Fibroblast of lung (primary cell): ENCODE results near the gene CEMIP. TPM values are rescaled to one million over a fixed set of nuclear protein-coding genes. Genes with fewer than 3 reads are reported as not detected.

Source experiments
- DNase-seq, 2 donors: peaks; one replicate each; pipeline versions ENCODE4 v3.0.0 to v3.0.0-alpha.2; 2010; ENCODE audit warnings: low read depth in 2 of 2
- H2AFZ ChIP-seq: 2 replicates; pipeline ENCODE4 v1.5.1; 2012; ENCODE audit warnings: low read length, control low read depth, inconsistent platforms
- H3K27ac ChIP-seq: 2 replicates; pipeline ENCODE4 v1.5.1; 2011; ENCODE audit warnings: low read length, control low read depth; ENCODE audit not compliant: insufficient read depth
- H3K27me3 ChIP-seq: 2 replicates; pipeline ENCODE4 v1.5.1; 2011; ENCODE audit warnings: mild to moderate bottlenecking, low read length; ENCODE audit not compliant: control insufficient read depth, insufficient read depth
- H3K36me3 ChIP-seq: 2 replicates; pipeline ENCODE4 v1.5.1; 2011; ENCODE audit warnings: low read length; ENCODE audit not compliant: control insufficient read depth, insufficient read depth
- H3K4me1 ChIP-seq: 2 replicates; pipeline ENCODE4 v1.5.1; 2011; ENCODE audit warnings: low read length; ENCODE audit not compliant: control insufficient read depth, insufficient read depth; ENCODE audit errors: extremely low read depth
- H3K4me2 ChIP-seq: 2 replicates; pipeline ENCODE4 v1.5.1; 2011; ENCODE audit warnings: low read length, control low read depth; ENCODE audit not compliant: insufficient read depth; ENCODE audit errors: extremely low read depth
- H3K4me3 ChIP-seq, 4 experiments: fragments of 200-600 bp in 1 of 4; sonication (generic) in 1 of 4; replicated peaks in 1 of 4; 2 replicates each; pipeline ENCODE4 v1.5.1; 2011 to 2016; ENCODE audit warnings: low read length in 4 of 4, low read depth in 3 of 4, mild to moderate bottlenecking in 3 of 4, control low read depth in 2 of 4, inconsistent platforms in 1 of 4, mixed read lengths in 1 of 4; ENCODE audit not compliant: insufficient read depth in 1 of 4; ENCODE audit errors: control extremely low read depth in 1 of 4
- H3K79me2 ChIP-seq: 2 replicates; pipeline ENCODE4 v1.5.1; 2012; ENCODE audit warnings: mild to moderate bottlenecking, low read length, inconsistent platforms; ENCODE audit not compliant: control insufficient read depth, insufficient read depth
- H3K9ac ChIP-seq: 2 replicates; pipeline ENCODE4 v1.5.1; 2011; ENCODE audit warnings: mild to moderate bottlenecking, low read length, control low read depth; ENCODE audit not compliant: insufficient read depth
- H3K9me3 ChIP-seq: 2 replicates; pipeline ENCODE4 v1.5.1; 2012; ENCODE audit warnings: low read depth, low read length; ENCODE audit not compliant: control insufficient read depth, insufficient read depth
- H4K20me1 ChIP-seq: 2 replicates; pipeline ENCODE4 v1.5.1; 2011; ENCODE audit warnings: low read length; ENCODE audit not compliant: control insufficient read depth, insufficient read depth; ENCODE audit errors: extremely low read depth
- CTCF ChIP-seq, 2 donors: IDR thresholded peaks in 1 of 2; conservative IDR thresholded peaks in 1 of 2; 1 replicate in 1 of 2; 2 replicates in 1 of 2; pipeline ENCODE4 v1.5.1; 2011 to 2012; ENCODE audit warnings: low read length in 2 of 2, control low read depth in 1 of 2, inconsistent platforms in 1 of 2, low read depth in 1 of 2, mild to moderate bottlenecking in 1 of 2
- EZH2 ChIP-seq: IDR thresholded peaks from 2 replicates; pipeline ENCODE4 v1.5.1; 2012; ENCODE audit warnings: low read length, control low read depth, mild to moderate bottlenecking; ENCODE audit errors: missing control alignments
- polyA plus RNA-seq, 2 donors: library from polyadenylated mRNA; depleted of rRNA in 1 of 2; stranded (reverse) in 1 of 2; unstranded in 1 of 2; fragments of >200 nt; gene quantifications; 2 replicates each; pipeline ENCODE4 v1.2.1, GENCODE V29; 2011 to 2012; ENCODE audit warnings: missing spikeins in 1 of 2
- total RNA-seq: library from RNA; depleted of rRNA; stranded (reverse); fragments of >200 nt; gene quantifications from 2 replicates; pipeline ENCODE4 v1.2.1, GENCODE V29; 2014

CEMIP gene
- total and polyA plus RNA-seq, 2 donors (not counting 1 experiment from before 2014, with no cell fraction given): 946 to 1,190 TPM

DNA sequence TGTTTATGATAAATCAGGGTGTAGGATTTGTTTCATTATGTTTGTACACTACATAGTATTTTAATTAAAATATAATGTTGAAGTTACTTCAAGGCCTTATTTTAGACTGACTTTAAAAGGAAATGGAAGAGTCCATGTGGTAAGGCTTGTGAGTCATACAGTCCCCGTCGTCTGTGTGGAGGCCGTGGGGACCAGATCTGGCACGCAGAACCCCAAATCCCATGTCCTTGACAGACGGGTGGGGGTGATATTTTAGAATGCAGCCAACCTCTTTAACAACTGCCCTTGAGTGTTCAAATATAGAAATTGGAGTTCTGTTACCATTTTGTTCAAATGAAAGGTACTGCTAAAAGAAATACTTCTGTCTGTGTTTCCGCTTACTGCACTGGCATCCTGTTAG lies 48.2 kb upstream of the CEMIP start:
- H4K20me1 ChIP-seq: no peaks in the 10 kb centered on the region
- no peak overlapping the region for H3K27ac ChIP-seq
- H3K4me1 ChIP-seq: no peaks in the 10 kb centered on the region
- H3K9me3 ChIP-seq: no peaks in the 10 kb centered on the region
- H3K9ac ChIP-seq: no peak overlapping the region
- H3K79me2 ChIP-seq: peaks cover 45% of the 10 kb centered on the region
- no peak overlapping the region for H3K4me2 ChIP-seq
- no peak overlapping the region for H2AFZ ChIP-seq
- TF ChIP-seq CTCF (conservative IDR thresholded peaks at IDR 0.05 in 1 of 2, IDR thresholded peaks at IDR 0.05 in 1 of 2; ENCODE audit: low read depth in 1 of 2, low read length in 2 of 2) (no peak), EZH2 (no peak)
- no peaks in the 10 kb centered on the region for H3K27me3 ChIP-seq
- no peak overlapping the region for H3K4me3 ChIP-seq
- peaks cover 5% of the 10 kb centered on the region for H3K36me3 ChIP-seq
- peak in 1 of 2 donors; percentile 40 for DNase-seq

GRCh38 chr15:80732167-80732566 lies 47.0 kb upstream of the CEMIP start:
- Histone ChIP-seq H2AFZ (no peak overlapping the region), H3K4me1 (no peaks in the 10 kb centered on the region), H3K4me3 (no peak overlapping the region), H4K20me1 (no peaks in the 10 kb centered on the region), H3K79me2 (peaks cover 47% of the 10 kb centered on the region), H3K9me3 (no peaks in the 10 kb centered on the region), H3K4me2 (no peak overlapping the region), H3K9ac (no peak overlapping the region), H3K36me3 (peaks cover 5% of the 10 kb centered on the region), H3K27ac (no peak overlapping the region), H3K27me3 (no peaks in the 10 kb centered on the region)
- no peak for TF ChIP-seq CTCF (conservative IDR thresholded peaks at IDR 0.05 in 1 of 2, IDR thresholded peaks at IDR 0.05 in 1 of 2; ENCODE audit: low read depth in 1 of 2, low read length in 2 of 2)
- TF ChIP-seq EZH2: no peak
- no peak for DNase-seq

- Histone ChIP-seq H3K27me3 (no peaks in the 10 kb centered on the region), H2AFZ (no peak overlapping the region), H3K9ac (no peak overlapping the region), H3K4me2 (no peak overlapping the region), H3K4me1 (no peaks in the 10 kb centered on the region), H3K9me3 (no peaks in the 10 kb centered on the region), H3K36me3 (peaks cover 5% of the 10 kb centered on the region), H4K20me1 (no peaks in the 10 kb centered on the region), H3K79me2 (peaks cover 46% of the 10 kb centered on the region), H3K4me3 (no peak overlapping the region), H3K27ac (no peak overlapping the region)
- no peak for DNase-seq
- TF ChIP-seq CTCF (conservative IDR thresholded peaks at IDR 0.05 in 1 of 2, IDR thresholded peaks at IDR 0.05 in 1 of 2; ENCODE audit: low read depth in 1 of 2, low read length in 2 of 2) (no peak), EZH2 (no peak)
These were observed 46.4 kb upstream of the CEMIP start for GRCh38 chr15:80732818-80733217.
